Hepatocyte (in vitro differentiated cells): Measurements from ENCODE around the gene SEMA4A. TPM values are rescaled to one million over a fixed set of nuclear protein-coding genes. Genes with fewer than 3 reads are reported as not detected.
"Not testable (repeated sequence)": the region's sequence is repeated elsewhere in the genome, so short reads cannot be mapped to it uniquely, and the experiment has no call there.

Experiments
- DNase-seq: peaks from one replicate; pipeline ENCODE4 v3.0.0-alpha.2; 2016; ENCODE audit warnings: low spot score
- H2AFZ ChIP-seq: fragments of 200-600 bp; sonication (generic); 2 replicates; pipeline ENCODE4 v1.6.0; 2016; ENCODE audit warnings: antibody characterized with exemption, mild to moderate bottlenecking
- H3K27ac ChIP-seq: fragments of 200-600 bp; sonication (generic); 2 replicates; pipeline ENCODE4 v1.5.1; 2016; ENCODE audit warnings: mild to moderate bottlenecking
- H3K27me3 ChIP-seq: fragments of 200-600 bp; sonication (generic); 2 replicates; pipeline ENCODE4 v1.6.1; 2016
- H3K36me3 ChIP-seq: fragments of 200-600 bp; sonication (generic); replicated peaks from 2 replicates; pipeline ENCODE4 v1.5.1; 2016; ENCODE audit warnings: low read depth; ENCODE audit not compliant: insufficient read depth
- H3K4me1 ChIP-seq: fragments of 200-600 bp; sonication (generic); 2 replicates; pipeline ENCODE4 v1.5.1; 2016; ENCODE audit warnings: mild to moderate bottlenecking, moderate library complexity; ENCODE audit not compliant: insufficient read depth
- H3K4me2 ChIP-seq: fragments of 200-600 bp; sonication (generic); 2 replicates; pipeline ENCODE4 v1.6.0; 2016
- H3K4me3 ChIP-seq: fragments of 200-600 bp; sonication (generic); 2 replicates; pipeline ENCODE4 v1.5.1; 2016; ENCODE audit warnings: mild to moderate bottlenecking
- H3K79me2 ChIP-seq: fragments of 200-600 bp; sonication (generic); 2 replicates; pipeline ENCODE4 v1.6.0; 2017; ENCODE audit warnings: mild to moderate bottlenecking
- H3K9me2 ChIP-seq: fragments of 200-600 bp; sonication (generic); replicated peaks from 2 replicates; pipeline ENCODE4 v1.6.0; 2017; ENCODE audit warnings: mild to moderate bottlenecking; ENCODE audit not compliant: insufficient read depth
- H3K9me3 ChIP-seq: fragments of 200-600 bp; sonication (generic); 2 replicates; pipeline ENCODE4 v1.5.1; 2016; ENCODE audit warnings: low read depth, mild to moderate bottlenecking
- H4K20me1 ChIP-seq: fragments of 200-600 bp; sonication (generic); 2 replicates; pipeline ENCODE4 v1.6.0; 2016; ENCODE audit warnings: mild to moderate bottlenecking; ENCODE audit not compliant: insufficient read depth, poor library complexity, severe bottlenecking
- CTCF ChIP-seq: fragments of 200-600 bp; sonication (generic); IDR thresholded peaks from 2 replicates; pipeline ENCODE4 v1.5.1; 2016; ENCODE audit warnings: antibody characterized with exemption, mild to moderate bottlenecking; ENCODE audit not compliant: poor library complexity
- EZH2 ChIP-seq: fragments of 200-600 bp; sonication (generic); IDR thresholded peaks from 2 replicates; pipeline ENCODE4 v1.6.1; 2016; ENCODE audit warnings: antibody characterized with exemption, mild to moderate bottlenecking, borderline replicate concordance
- EZH2phosphoT487 ChIP-seq: fragments of 200-600 bp; sonication (generic); IDR thresholded peaks from one replicate; pipeline ENCODE4 v1.6.1; 2018; ENCODE audit warnings: antibody characterized with exemption, mild to moderate bottlenecking, low read depth, moderate library complexity; ENCODE audit not compliant: unreplicated experiment, severe bottlenecking
- WGBS: methylation state at CpG from one replicate; pipeline ENCODE4 v1.1.6; 2016; ENCODE audit warnings: low lambda C conversion rate; ENCODE audit errors: missing lambda C conversion rate; 5-methylcytosine and 5-hydroxymethylcytosine counted together
- polyA plus RNA-seq: library from polyadenylated mRNA; unstranded; fragments of >200 nt; fragmentation: Nextera tagmentation; extraction: Ambion mirVana; gene quantifications from 2 replicates; pipeline ENCODE4 v1.2.1, GENCODE V29; 2016
- total RNA-seq: library from RNA; depleted of rRNA; stranded (reverse); fragments of >200 nt; gene quantifications from 2 replicates; pipeline ENCODE4 v1.2.3, GENCODE V29; 2014

SEMA4A gene
- total and polyA plus RNA-seq, 2 experiments from 2014 or later, result 1.3 to 2.1 TPM

DNA sequence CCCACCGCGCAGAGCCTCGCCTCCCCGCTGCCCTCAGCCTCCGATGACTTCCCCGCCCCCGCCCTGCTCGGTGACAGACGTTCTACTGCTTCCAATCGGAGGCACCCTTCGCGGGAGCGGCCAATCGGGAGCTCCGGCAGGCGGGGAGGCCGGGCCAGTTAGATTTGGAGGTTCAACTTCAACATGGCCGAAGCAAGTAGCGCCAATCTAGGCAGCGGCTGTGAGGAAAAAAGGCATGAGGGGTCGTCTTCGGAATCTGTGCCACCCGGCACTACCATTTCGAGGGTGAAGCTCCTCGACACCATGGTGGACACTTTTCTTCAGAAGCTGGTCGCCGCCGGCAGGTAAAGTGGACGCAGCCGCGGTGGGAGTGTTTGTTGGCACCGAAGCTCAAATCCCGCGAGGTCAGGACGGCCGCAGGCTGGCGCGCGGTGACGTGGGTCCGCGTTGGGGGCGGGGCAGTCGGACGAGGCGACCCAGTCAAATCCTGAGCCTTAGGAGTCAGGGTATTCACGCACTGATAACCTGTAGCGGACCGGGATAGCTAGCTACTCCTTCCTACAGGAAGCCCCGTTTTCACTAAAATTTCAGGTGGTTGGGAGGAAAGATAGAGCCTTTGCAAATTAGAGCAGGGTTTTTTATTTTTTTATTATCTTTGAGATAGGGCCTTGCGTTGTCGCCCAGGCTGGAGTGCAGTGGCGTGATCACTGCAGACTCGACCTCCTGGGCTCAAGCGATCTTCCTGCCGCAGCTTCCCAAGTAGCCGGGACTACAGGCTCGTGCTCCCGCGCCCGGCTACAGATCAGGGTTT lies 59.7 kb downstream of the SEMA4A start, which contains the start of gene PMF1:
Gene PMF1, plus strand, starts transcription at position 175 of the 811 bp plus-strand sequence. Its CDS starts 9 bp downstream, at position 184.
- WGBS, result 1% methylated on average over 61 of the region's 61 CpGs
- peak within 1 kb of the TSS; percentile 60 for H3K4me3 ChIP-seq
- H3K27me3 ChIP-seq, result no peaks in the 10 kb centered on the region
- no peaks in the 10 kb centered on the region for H3K9me2 ChIP-seq
- peaks cover 41% of the 10 kb centered on the region for H3K79me2 ChIP-seq
- no peaks in the 10 kb centered on the region for H3K36me3 ChIP-seq
- peak within 1 kb of the TSS; percentile 54 for H2AFZ ChIP-seq
- peaks cover 8% of the 10 kb centered on the region for H3K4me1 ChIP-seq
- no peaks in the 10 kb centered on the region for H4K20me1 ChIP-seq
- H3K4me2 ChIP-seq, result peak within 1 kb of the TSS; percentile 85
- peak; percentile 98 for DNase-seq
- no peak for TF ChIP-seq EZH2
- TF ChIP-seq EZH2phosphoT487, result no peak
- TF ChIP-seq CTCF, result no peak
- H3K27ac ChIP-seq, result peak within 1 kb of the TSS; percentile 96
- no peaks in the 10 kb centered on the region for H3K9me3 ChIP-seq

GRCh38 chr1:156213644-156213966 lies 60.2 kb downstream of the SEMA4A start:
- TF ChIP-seq CTCF, result no peak
- TF ChIP-seq EZH2phosphoT487, result no peak
- no peak for TF ChIP-seq EZH2
- no peaks in the 10 kb centered on the region for H4K20me1 ChIP-seq
- H3K4me3 ChIP-seq, result peak overlapping the region; percentile 60
- H3K9me2 ChIP-seq, result no peaks in the 10 kb centered on the region
- peaks cover 46% of the 10 kb centered on the region for H3K79me2 ChIP-seq
- no peak for DNase-seq
- H3K27me3 ChIP-seq, result no peaks in the 10 kb centered on the region
- H3K4me2 ChIP-seq, result peak overlapping the region; percentile 85
- H3K9me3 ChIP-seq, result no peaks in the 10 kb centered on the region
- WGBS, result 34% methylated on average over 11 of the region's 11 CpGs
- H3K27ac ChIP-seq, result peak overlapping the region; percentile 96
- no peaks in the 10 kb centered on the region for H3K36me3 ChIP-seq
- peaks cover 8% of the 10 kb centered on the region for H3K4me1 ChIP-seq
- peak overlapping the region; percentile 47 for H2AFZ ChIP-seq

GRCh38 chr1:156214024-156214748 lies 60.8 kb downstream of the SEMA4A start:
- no peaks in the 10 kb centered on the region for H3K9me2 ChIP-seq
- DNase-seq, result no peak
- peaks cover 8% of the 10 kb centered on the region for H3K4me1 ChIP-seq
- H3K27me3 ChIP-seq, result no peaks in the 10 kb centered on the region
- 87% methylated on average over 16 of the region's 16 CpGs for WGBS
- H2AFZ ChIP-seq, result no peak overlapping the region
- peaks cover 52% of the 10 kb centered on the region for H3K79me2 ChIP-seq
- H3K36me3 ChIP-seq, result no peaks in the 10 kb centered on the region
- TF ChIP-seq EZH2 (no peak), EZH2phosphoT487 (no peak), CTCF (no peak)
- H3K4me3 ChIP-seq, result peak overlapping the region; percentile 60
- peak overlapping the region; percentile 85 for H3K4me2 ChIP-seq
- no peaks in the 10 kb centered on the region for H4K20me1 ChIP-seq
- H3K27ac ChIP-seq, result peak overlapping the region; percentile 96
- no peaks in the 10 kb centered on the region for H3K9me3 ChIP-seq

GRCh38 chr1:156216361-156217086 lies 63.1 kb downstream of the SEMA4A start:
- H3K4me3 ChIP-seq, H3K36me3 ChIP-seq, H3K27me3 ChIP-seq, H3K9me2 ChIP-seq, H4K20me1 ChIP-seq, H3K4me1 ChIP-seq, H3K27ac ChIP-seq, DNase-seq, H2AFZ ChIP-seq, H3K4me2 ChIP-seq, H3K9me3 ChIP-seq: not testable (repeated sequence)
- 95% methylated on average over 49 of the region's 55 CpGs for WGBS
- H3K79me2 ChIP-seq, result peaks cover 63% of the 10 kb centered on the region
